Glutamatergic neuron (in vitro differentiated cells): ENCODE results near the gene OR2L2. TPM values are rescaled to one million over a fixed set of nuclear protein-coding genes. Genes with fewer than 3 reads are reported as not detected.
"Not testable (repeated sequence)": the region's sequence is repeated elsewhere in the genome, so short reads cannot be mapped to it uniquely, and the experiment has no call there.

ENCODE experiments used
- DNase-seq: peaks from one replicate; pipeline ENCODE4 v3.0.0; 2022
- H3K27ac Mint-ChIP-seq: one replicate; pipeline ENCODE4 v1.8.0; 2020; ENCODE audit warnings: mild to moderate bottlenecking, mixed read lengths, inconsistent platforms; ENCODE audit not compliant: unreplicated experiment
- H3K27me3 Mint-ChIP-seq: one replicate; pipeline ENCODE4 v1.8.0; 2020; ENCODE audit warnings: mild to moderate bottlenecking, moderate library complexity, mixed read lengths, inconsistent platforms; ENCODE audit not compliant: unreplicated experiment
- H3K36me3 Mint-ChIP-seq: one replicate; pipeline ENCODE4 v1.8.0; 2020; ENCODE audit warnings: mild to moderate bottlenecking, mixed read lengths, inconsistent platforms; ENCODE audit not compliant: unreplicated experiment
- H3K4me1 Mint-ChIP-seq: one replicate; pipeline ENCODE4 v1.8.0; 2020; ENCODE audit warnings: mild to moderate bottlenecking, low read depth, mixed read lengths, inconsistent platforms; ENCODE audit not compliant: unreplicated experiment
- H3K4me3 Mint-ChIP-seq: one replicate; pipeline ENCODE4 v1.8.0; 2020; ENCODE audit warnings: mild to moderate bottlenecking, mixed read lengths, inconsistent platforms; ENCODE audit not compliant: unreplicated experiment
- H3K9me3 Mint-ChIP-seq: one replicate; pipeline ENCODE4 v1.8.0; 2020; ENCODE audit warnings: mild to moderate bottlenecking, moderate library complexity, mixed read lengths, inconsistent platforms; ENCODE audit not compliant: unreplicated experiment
- CTCF ChIP-seq: fragments of 200-600 bp; sonication (generic); IDR thresholded peaks from one replicate; pipeline ENCODE4 v1.5.0; 2021; ENCODE audit not compliant: partially characterized antibody, unreplicated experiment
- total RNA-seq: library from RNA; stranded (reverse); fragmentation: NEBNext Ultra II Directional; extraction: Animal tissue kit (Norgen Biotek cat#: 25700); gene quantifications from one replicate; pipeline ENCODE4 v1.2.1, GENCODE V29; 2021; ENCODE audit not compliant: unreplicated experiment

OR2L2 gene
- total RNA-seq, 1 donor from 2014 or later = 0.25 TPM

- H3K27me3 Mint-ChIP-seq = peaks cover 4% of the 10 kb centered on the region
- no peak overlapping the region for H3K27ac Mint-ChIP-seq
- H3K36me3 Mint-ChIP-seq = peaks cover 4% of the 10 kb centered on the region
- H3K9me3 Mint-ChIP-seq = peaks cover 13% of the 10 kb centered on the region
- no peak overlapping the region for H3K4me3 Mint-ChIP-seq
- DNase-seq = no peak
- H3K4me1 Mint-ChIP-seq = no peaks in the 10 kb centered on the region
- no peak for TF ChIP-seq CTCF
Observed at GRCh38 chr1:248047008-248047407, 17.1 kb downstream of the OR2L2 start.

GRCh38 chr1:248054671-248055070, 24.8 kb downstream of the OR2L2 start:
- Mint-ChIP-seq H3K4me1 (no peaks in the 10 kb centered on the region), H3K36me3 (no peaks in the 10 kb centered on the region), H3K4me3 (no peak overlapping the region), H3K27me3 (peaks cover 2% of the 10 kb centered on the region), H3K9me3 (peaks cover 12% of the 10 kb centered on the region), H3K27ac (no peak overlapping the region)
- DNase-seq = no peak
- no peak for TF ChIP-seq CTCF

GRCh38 chr1:248055261-248055660, 25.4 kb downstream of the OR2L2 start:
- Mint-ChIP-seq H3K27ac (no peak overlapping the region), H3K4me1 (no peaks in the 10 kb centered on the region), H3K9me3 (peaks cover 12% of the 10 kb centered on the region), H3K4me3 (no peak overlapping the region), H3K27me3 (peaks cover 2% of the 10 kb centered on the region), H3K36me3 (no peaks in the 10 kb centered on the region)
- no peak for DNase-seq
- TF ChIP-seq CTCF = no peak

GRCh38 chr1:248065071-248065470, 35.2 kb downstream of the OR2L2 start:
- no peak overlapping the region for H3K27ac Mint-ChIP-seq
- H3K27me3 Mint-ChIP-seq = no peaks in the 10 kb centered on the region
- H3K4me1 Mint-ChIP-seq = no peaks in the 10 kb centered on the region
- TF ChIP-seq CTCF = no peak
- H3K4me3 Mint-ChIP-seq = no peak overlapping the region
- no peaks in the 10 kb centered on the region for H3K36me3 Mint-ChIP-seq
- no peak for DNase-seq
- H3K9me3 Mint-ChIP-seq = peaks cover 17% of the 10 kb centered on the region

- TF ChIP-seq CTCF = no peak
- no peak for DNase-seq
- no peak overlapping the region for H3K4me3 Mint-ChIP-seq
- no peaks in the 10 kb centered on the region for H3K4me1 Mint-ChIP-seq
- H3K27me3 Mint-ChIP-seq = no peaks in the 10 kb centered on the region
- no peak overlapping the region for H3K27ac Mint-ChIP-seq
- H3K9me3 Mint-ChIP-seq = peaks cover 20% of the 10 kb centered on the region
- no peaks in the 10 kb centered on the region for H3K36me3 Mint-ChIP-seq
Observed at GRCh38 chr1:248065604-248066003, 35.7 kb downstream of the OR2L2 start.

- not testable (repeated sequence) for H3K27ac Mint-ChIP-seq, H3K36me3 Mint-ChIP-seq, H3K9me3 Mint-ChIP-seq, H3K27me3 Mint-ChIP-seq, H3K4me3 Mint-ChIP-seq, DNase-seq, H3K4me1 Mint-ChIP-seq
Observed at GRCh38 chr1:248083864-248084263, 54.0 kb downstream of the OR2L2 start.
